Activated CD4-positive, CD25-positive, alpha-beta regulatory T cell treated with anti-CD3 and anti-CD28 coated beads, Interleukin-2, amount 50 U/mL, for 72 hours (primary cell): ENCODE results near the gene TBC1D23.
"Not testable (repeated sequence)": the region's sequence is repeated elsewhere in the genome, so short reads cannot be mapped to it uniquely, and the experiment has no call there.

Experiments
- DNase-seq: peaks from one replicate; pipeline ENCODE4 v3.0.0; 2021

TBC1D23 gene

DNA sequence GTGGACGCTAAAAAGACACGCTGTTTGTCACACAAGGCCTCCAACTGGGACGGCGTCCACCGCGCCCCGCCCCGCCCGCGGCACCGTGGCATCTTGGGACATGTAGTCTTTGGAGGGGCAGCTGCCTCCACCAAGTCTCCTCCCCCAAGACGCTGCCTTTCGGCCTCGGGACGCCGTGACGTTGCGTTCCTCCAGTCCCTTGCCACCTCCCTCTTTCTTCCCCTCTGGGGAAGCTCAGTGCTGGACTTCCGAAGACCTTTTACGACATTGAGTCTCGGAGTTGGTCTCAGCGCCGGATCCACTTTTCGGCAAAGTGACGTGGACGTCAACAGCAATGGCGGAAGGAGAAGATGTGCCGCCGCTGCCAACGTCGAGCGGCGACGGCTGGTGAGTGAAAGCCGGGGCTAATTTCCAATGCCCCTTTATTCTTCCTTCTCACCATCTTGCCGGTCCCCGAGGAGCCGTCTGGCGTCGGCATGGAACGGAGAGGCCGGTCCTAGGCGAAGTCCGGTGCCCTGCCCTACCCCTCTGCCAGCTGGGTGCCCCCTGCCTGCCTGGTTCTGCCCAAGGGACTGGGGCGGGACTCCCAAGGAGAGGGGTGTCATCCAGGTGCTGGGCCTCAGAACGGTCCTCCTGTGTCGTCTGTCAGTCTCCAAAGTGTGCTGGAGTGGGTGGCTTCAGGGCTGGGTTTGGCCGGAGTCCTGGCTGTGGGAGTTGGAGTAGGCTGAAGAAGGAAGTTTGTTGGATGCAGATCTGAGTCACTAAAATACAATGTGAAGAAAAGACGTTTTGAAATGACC, at the start of gene TBC1D23:
TBC1D23 (plus strand) TSS at position 308 of the 800 bp plus-strand sequence; CDS start at position 335, 27 bp downstream.
- DNase-seq = peak; percentile 96

GRCh38 chr3:100213891-100214573, 46.8 kb upstream of the TBC1D23 start:
- no peak for DNase-seq

DNA sequence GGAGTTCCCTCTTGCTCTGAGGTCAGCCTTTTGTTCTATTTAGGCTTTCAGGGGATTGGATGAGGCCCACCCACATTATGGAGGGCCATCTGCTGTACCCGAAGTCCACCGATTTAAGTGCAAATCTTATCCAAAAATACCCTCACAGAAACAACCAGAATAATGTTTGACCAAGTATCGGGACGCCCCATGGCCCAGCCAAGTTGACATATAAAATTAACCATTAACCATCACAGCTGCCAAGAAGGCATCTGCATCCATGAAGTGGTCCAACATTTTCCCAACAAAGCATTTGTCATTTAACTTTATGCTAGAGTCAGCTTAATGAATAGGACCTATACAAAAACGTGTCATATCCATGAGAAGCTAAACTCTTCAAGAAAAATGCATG, 46.2 kb upstream of the TBC1D23 start:
- no peak for DNase-seq

- DNase-seq = no peak
Observed at GRCh38 chr3:100216713-100217112, 44.1 kb upstream of the TBC1D23 start.

GRCh38 chr3:100221159-100221558, 39.6 kb upstream of the TBC1D23 start:
- DNase-seq = no peak

GRCh38 chr3:100225193-100225592, 35.6 kb upstream of the TBC1D23 start:
- no peak for DNase-seq

DNA sequence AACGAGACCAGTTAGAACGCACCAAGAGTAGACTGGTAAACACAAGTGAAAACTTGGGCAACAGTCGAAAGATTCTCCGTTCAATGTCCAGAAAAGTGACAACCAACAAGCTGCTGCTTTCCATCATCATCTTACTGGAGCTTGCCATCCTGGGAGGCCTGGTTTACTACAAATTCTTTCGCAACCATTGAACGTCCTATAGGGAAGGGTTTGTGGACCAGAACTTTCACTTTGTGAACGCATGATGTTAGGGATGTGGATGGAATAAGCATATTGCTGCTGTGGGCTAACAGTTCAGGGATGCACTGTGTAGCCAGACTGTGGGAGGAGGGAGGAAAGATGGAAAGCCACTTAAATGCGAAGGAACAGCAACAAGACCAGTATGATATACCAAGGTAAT, 34.9 kb upstream of the TBC1D23 start:
- DNase-seq = no peak

DNA sequence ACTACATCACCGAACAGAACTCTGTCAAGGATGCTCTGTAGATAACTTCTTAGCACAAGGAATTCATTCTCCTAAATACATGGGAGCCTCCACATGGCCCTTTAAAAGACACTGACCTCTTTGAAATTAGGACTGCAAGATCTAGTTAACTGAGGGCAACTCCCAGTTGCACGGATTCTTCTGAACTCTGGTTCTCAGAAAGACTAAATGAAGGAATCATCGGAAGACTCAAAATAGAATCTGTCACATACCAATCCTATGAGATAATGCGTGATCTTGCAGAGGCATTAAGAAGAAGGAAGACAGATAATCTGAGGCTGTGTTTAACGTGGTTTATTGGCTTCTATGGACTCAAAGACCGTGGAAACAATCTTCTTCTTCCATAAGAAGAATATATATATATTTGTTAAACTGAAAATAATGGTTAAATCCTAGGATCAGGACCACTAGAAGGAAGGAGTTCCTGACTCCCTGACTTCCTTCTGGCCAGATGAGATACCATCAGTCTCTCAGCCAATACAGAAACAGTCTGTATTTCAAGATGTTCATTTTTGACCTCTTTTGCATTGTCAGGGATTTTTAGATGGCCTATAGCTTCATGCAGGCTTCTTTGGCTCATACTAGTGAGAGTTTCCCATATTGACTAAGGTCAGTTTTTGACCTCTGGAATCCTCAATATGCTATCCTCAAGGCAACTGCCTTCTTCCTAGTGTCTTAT, 33.9 kb upstream of the TBC1D23 start:
- no peak for DNase-seq

GRCh38 chr3:100227511-100227921, 33.3 kb upstream of the TBC1D23 start:
- DNase-seq = no peak

GRCh38 chr3:100228247-100228646, 32.5 kb upstream of the TBC1D23 start:
- no peak for DNase-seq

- not testable (repeated sequence) for DNase-seq
Observed at GRCh38 chr3:100229188-100229587, 31.6 kb upstream of the TBC1D23 start.

GRCh38 chr3:100230710-100231109, 30.1 kb upstream of the TBC1D23 start:
- DNase-seq = no peak

GRCh38 chr3:100231668-100232067, 29.1 kb upstream of the TBC1D23 start:
- DNase-seq = no peak

GRCh38 chr3:100234364-100234763, 26.4 kb upstream of the TBC1D23 start:
- no peak for DNase-seq

DNA sequence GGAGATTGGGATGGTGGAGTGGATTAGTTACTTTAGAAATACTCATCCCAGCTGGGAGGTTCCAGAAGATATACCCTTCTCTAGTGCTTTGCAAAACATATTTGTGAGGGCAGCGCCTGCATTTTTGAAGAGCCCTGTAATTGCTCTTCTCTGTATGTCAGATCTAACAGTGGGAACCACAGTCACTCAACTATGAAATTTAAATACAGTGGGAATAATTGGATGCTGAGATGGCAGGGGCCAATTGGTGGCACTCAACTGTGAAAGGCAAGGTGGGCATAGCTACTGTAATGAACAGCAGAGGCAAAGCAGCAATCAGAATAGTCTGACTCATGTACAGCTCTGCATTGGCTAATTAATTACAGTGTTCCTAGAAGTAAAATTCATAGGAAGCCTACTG, 22.2 kb upstream of the TBC1D23 start:
- DNase-seq = no peak

- DNase-seq = not testable (repeated sequence)
Observed at GRCh38 chr3:100242471-100242870, 18.3 kb upstream of the TBC1D23 start.

DNA sequence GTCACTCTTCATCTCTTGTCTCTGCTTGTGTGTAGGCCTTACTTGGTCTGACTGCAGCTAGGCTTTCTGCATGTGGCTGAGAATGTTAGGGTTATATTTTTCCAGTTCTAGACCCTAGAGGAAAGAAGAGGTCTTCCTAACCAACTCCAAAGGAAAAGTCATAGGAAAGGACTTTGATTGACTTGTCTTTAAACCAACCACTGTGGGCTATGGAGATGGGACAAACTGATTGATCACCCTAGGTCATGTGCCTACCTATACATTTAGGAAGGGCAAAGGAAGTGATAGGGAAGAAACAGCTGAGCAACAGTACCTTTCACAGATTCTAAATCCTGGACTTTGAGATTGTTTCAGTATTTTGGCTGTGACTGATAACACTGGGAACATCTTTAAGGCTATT, 16.5 kb upstream of the TBC1D23 start:
- no peak for DNase-seq

DNA sequence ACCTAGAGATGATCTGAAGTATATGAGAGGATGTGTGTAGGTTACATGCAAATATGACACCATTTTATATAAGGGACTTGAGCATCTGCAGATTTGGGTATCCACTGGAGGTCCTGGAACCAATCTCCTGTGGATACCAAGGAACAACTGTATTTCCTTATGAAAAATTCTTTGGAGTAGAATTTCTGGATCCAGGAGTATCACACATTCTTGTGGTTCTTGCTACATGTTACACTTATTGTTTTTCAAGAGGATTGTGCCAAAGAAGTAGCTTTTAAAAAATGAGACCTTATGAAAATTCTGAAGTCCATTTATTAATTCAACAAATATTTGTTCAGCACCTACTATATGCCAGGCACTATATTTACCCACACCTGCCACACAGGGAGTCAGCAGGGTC, 15.7 kb upstream of the TBC1D23 start:
- DNase-seq = no peak

GRCh38 chr3:100245927-100246326, 14.9 kb upstream of the TBC1D23 start:
- no peak for DNase-seq

- no peak for DNase-seq
Observed at GRCh38 chr3:100246999-100247398, 13.8 kb upstream of the TBC1D23 start.

DNA sequence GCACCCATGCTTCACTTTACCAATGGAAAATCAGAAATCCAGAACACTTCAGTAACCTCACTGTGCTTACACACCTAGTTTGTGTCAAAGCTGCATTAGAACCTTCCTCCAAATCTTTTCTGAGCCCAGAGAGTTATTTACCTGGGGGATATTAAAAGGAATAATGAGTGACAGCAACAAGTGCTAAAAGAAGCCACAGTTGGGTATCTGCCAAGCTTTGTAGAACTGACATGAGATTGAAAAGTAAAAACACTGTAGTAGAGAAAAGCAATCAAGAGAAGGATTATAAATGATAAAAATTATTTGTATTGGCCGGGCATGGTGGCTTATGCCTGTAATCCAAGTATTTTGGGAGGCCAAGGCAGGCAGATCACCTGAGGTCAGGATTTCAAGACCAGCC, 8.8 kb upstream of the TBC1D23 start:
- DNase-seq = no peak

DNA sequence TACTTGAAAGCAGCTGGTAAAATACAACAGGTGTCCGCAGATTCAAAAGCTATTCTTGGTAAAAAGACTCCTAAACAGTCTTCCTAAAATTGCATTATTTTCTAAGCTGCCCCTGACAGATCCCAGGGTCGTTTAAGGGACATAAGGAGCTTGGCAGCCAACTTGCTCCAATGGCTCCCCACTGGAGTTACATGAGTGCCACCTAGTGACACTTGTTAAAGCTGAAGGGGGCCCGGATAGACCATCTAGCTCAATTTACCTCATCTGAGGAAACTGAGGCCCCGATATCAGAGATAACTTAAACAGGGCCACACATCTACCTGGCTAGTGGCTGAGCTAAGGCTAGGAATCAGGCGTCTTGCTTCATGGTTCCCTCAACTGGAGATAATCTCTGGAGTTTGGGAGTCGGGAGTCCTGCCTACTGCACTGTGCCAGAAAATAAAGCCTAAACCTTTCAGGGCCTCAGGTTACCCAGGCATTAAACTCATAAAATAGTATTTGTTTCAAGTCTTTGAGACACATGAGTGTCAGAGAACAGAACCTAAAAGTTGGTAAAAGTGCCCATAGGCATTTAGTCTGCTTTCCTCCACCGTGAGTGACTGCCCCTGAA, 6.5 kb upstream of the TBC1D23 start:
- no peak for DNase-seq

DNA sequence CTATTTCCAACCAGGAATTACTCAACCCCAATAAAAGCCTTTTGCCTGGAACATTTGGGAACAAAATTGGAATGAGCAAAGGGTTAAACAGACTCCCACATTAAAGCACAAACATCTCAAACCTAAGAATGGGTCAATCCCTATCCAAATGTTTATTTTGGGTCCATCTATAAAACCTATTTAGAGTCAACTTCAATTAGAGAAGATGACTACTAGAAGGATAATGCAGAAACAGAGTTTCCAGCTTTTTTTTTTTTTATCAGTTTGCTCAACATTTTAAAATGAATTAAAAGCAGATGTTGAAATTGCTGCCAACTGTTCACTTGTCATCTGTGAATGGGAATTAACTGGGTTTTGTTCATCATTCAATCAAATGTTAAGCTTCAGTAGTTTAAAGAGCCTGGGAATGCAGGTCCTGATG, 4.1 kb upstream of the TBC1D23 start:
- DNase-seq = no peak
